Measurements from ENCODE around the gene GYS1. TPM values are rescaled to one million over a fixed set of nuclear protein-coding genes. Genes with fewer than 3 reads are reported as not detected.

GYS1 gene
- total RNA-seq, 1 donor from 2014 or later = 17.7 TPM

DNA sequence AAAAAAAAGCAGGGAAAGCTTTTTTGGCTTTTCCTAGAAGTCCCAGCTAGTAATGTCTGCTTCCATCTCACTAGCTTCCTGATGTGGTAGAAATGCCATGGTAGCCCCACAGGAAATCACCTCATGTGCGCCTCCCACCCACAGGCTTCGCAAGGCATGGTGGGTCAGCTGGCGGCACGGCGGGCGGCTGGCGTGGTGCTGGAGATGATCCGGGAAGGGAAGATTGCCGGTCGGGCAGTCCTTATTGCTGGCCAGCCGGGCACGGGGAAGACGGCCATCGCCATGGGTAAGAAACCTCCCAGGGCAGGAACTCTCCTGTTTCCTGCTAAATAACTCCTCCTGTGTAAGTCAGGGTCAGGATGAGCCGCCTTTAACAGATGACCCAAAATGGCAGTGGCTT lies 11.0 kb upstream of the GYS1 start:
- Mint-ChIP-seq H3K9me3 (no peaks in the 10 kb centered on the region), H3K4me3 (no peak overlapping the region), H3K27me3 (ENCODE audit: insufficient read depth, low read depth) (peaks cover 2% of the 10 kb centered on the region), H3K36me3 (peaks cover 9% of the 10 kb centered on the region), H3K27ac (no peak overlapping the region), H3K4me1 (peaks cover 10% of the 10 kb centered on the region)
- no peaks in the 10 kb centered on the region for H3K27me3 ChIP-seq
- no peaks in the 10 kb centered on the region for H4K20me1 ChIP-seq (ENCODE audit: low read depth)
- no peak overlapping the region for H3K9ac ChIP-seq
- TF ChIP-seq EZH2 (IDR thresholded peaks at IDR 0.05) (no peak), EZH2phosphoT487 (IDR thresholded peaks at IDR 0.05) (no peak)
- TF ChIP-seq, protein P1, sequence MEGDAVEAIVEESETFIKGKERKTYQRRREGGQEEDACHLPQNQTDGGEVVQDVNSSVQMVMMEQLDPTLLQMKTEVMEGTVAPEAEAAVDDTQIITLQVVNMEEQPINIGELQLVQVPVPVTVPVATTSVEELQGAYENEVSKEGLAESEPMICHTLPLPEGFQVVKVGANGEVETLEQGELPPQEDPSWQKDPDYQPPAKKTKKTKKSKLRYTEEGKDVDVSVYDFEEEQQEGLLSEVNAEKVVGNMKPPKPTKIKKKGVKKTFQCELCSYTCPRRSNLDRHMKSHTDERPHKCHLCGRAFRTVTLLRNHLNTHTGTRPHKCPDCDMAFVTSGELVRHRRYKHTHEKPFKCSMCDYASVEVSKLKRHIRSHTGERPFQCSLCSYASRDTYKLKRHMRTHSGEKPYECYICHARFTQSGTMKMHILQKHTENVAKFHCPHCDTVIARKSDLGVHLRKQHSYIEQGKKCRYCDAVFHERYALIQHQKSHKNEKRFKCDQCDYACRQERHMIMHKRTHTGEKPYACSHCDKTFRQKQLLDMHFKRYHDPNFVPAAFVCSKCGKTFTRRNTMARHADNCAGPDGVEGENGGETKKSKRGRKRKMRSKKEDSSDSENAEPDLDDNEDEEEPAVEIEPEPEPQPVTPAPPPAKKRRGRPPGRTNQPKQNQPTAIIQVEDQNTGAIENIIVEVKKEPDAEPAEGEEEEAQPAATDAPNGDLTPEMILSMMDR (IDR thresholded peaks at IDR 0.05) = no peak
- H3K9me3 ChIP-seq (ENCODE audit: low read depth) = no peaks in the 10 kb centered on the region
- H2AFZ ChIP-seq (replicated peaks) = no peak overlapping the region
- H3K4me3 ChIP-seq = no peak overlapping the region
- peaks cover 3% of the 10 kb centered on the region for H3K4me1 ChIP-seq
- peaks cover 10% of the 10 kb centered on the region for H3F3A ChIP-seq (ENCODE audit: low read depth)
- peaks cover 10% of the 10 kb centered on the region for H3K79me2 ChIP-seq (ENCODE audit: low read depth)
- no peaks in the 10 kb centered on the region for H3K36me3 ChIP-seq
- no peak overlapping the region for H3K4me2 ChIP-seq
- no peak overlapping the region for H3K27ac ChIP-seq
- DNase-seq (ENCODE audit: low spot score) = no peak

DNA sequence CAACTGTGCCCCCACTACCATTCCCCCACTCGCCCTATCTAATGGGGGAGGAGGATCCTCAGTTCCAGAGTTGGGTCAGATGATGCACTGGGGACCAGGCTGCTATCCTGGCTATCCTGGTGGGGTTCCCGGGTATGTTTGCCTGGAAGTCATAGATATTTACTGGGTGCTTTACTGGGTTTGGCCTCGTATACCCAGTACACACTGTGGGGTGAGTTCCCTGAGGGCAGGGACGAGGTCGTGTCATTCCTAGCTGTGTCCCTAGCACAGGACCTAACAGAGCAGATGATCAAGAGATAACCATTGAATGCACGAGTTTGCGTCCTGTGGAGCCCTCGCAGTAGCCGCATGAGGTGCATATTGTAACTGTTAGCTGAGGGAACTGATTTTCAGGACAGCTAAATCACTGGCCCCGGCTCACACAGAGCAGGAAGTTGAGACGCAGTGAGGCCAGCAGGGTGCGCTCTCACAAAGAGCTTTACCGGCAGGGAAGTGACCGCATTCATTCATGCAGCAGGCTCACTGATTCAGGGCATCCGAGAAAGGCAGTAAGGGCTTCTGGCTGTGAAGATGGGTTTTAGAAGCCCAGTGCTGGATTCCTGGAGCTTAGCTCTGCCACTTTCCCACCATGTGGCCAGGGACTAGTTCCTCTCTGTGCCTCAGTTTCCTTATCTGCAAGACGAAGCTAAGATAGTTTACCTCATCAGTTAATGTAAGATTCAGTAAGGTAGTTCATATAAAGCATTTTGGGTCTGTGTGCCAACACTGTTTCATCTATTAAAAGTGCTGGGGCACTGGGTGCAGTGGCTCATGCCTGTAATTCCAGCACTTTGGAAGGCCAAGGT lies 6.6 kb upstream of the GYS1 start:
- Mint-ChIP-seq H3K36me3 (peaks cover 3% of the 10 kb centered on the region), H3K4me1 (peaks cover 19% of the 10 kb centered on the region), H3K4me3 (no peak overlapping the region), H3K27me3 (ENCODE audit: insufficient read depth, low read depth) (peaks cover 4% of the 10 kb centered on the region), H3K9me3 (no peaks in the 10 kb centered on the region), H3K27ac (peak overlapping the region; percentile 74)
- Histone ChIP-seq H3K79me2 (ENCODE audit: low read depth) (peaks cover 47% of the 10 kb centered on the region), H3K4me1 (peaks cover 6% of the 10 kb centered on the region), H3K27ac (no peak overlapping the region), H3K36me3 (no peaks in the 10 kb centered on the region), H3K9ac (no peak overlapping the region), H3K4me2 (no peak overlapping the region), H3K9me3 (ENCODE audit: low read depth) (no peaks in the 10 kb centered on the region), H4K20me1 (ENCODE audit: low read depth) (peaks cover 21% of the 10 kb centered on the region), H2AFZ (replicated peaks) (no peak overlapping the region), H3K27me3 (no peaks in the 10 kb centered on the region), H3F3A (ENCODE audit: low read depth) (peaks cover 11% of the 10 kb centered on the region), H3K4me3 (no peak overlapping the region)
- DNase-seq (ENCODE audit: low spot score) = peak; percentile 88
- no peak for TF ChIP-seq EZH2 (IDR thresholded peaks at IDR 0.05)
- TF ChIP-seq, protein P1 (IDR thresholded peaks at IDR 0.05) = peak; percentile 87

DNA sequence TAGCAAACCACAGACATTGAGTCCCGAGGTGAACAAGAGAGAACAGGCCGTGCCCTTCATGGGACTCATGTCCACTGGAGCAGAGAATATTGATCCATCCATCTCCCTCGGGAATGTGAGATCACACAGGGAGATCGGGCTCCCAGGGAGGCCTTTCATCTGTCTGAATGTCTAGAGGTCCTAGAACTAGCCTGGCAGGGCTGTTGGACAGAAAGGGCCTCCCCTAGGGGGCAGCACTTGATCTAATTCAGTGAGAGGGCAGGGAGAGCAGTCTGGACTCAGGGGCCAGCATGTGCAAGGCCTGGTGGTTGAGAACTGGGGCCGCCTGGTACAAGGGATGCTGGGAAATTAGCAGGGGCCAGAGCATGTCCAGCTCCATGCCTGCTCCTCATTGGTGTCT lies 4.9 kb upstream of the GYS1 start:
- peaks cover 11% of the 10 kb centered on the region for H3K4me1 ChIP-seq
- no peak overlapping the region for H3K4me3 ChIP-seq
- H3K4me2 ChIP-seq = no peak overlapping the region
- H3K9ac ChIP-seq = no peak overlapping the region
- H3K27me3 ChIP-seq = no peaks in the 10 kb centered on the region
- H3K9me3 ChIP-seq (ENCODE audit: low read depth) = no peaks in the 10 kb centered on the region
- peaks cover 4% of the 10 kb centered on the region for H3K27me3 Mint-ChIP-seq (ENCODE audit: insufficient read depth, low read depth)
- peaks cover 16% of the 10 kb centered on the region for H3F3A ChIP-seq (ENCODE audit: low read depth)
- peaks cover 25% of the 10 kb centered on the region for H3K4me1 Mint-ChIP-seq
- H4K20me1 ChIP-seq (ENCODE audit: low read depth) = peaks cover 23% of the 10 kb centered on the region
- H3K27ac Mint-ChIP-seq = no peak overlapping the region
- no peak overlapping the region for H3K4me3 Mint-ChIP-seq
- H3K36me3 ChIP-seq = no peaks in the 10 kb centered on the region
- H3K27ac ChIP-seq = no peak overlapping the region
- H3K36me3 Mint-ChIP-seq = no peaks in the 10 kb centered on the region
- H2AFZ ChIP-seq (replicated peaks) = no peak overlapping the region
- H3K9me3 Mint-ChIP-seq = no peaks in the 10 kb centered on the region
- peaks cover 56% of the 10 kb centered on the region for H3K79me2 ChIP-seq (ENCODE audit: low read depth)
- DNase-seq (ENCODE audit: low spot score) = peak; percentile 88
- TF ChIP-seq, protein P1 (IDR thresholded peaks at IDR 0.05) = peak; percentile 63
- no peak for TF ChIP-seq EZH2phosphoT487 (IDR thresholded peaks at IDR 0.05)

Data from neural progenitor cell (in vitro differentiated cells).